ENCODE data around the gene SGPL1.

SGPL1 gene

GRCh38 chr10:70812814-70813213, 2.9 kb upstream of the SGPL1 start:
- no peak for ATAC-seq

- ATAC-seq: no peak
These were observed 1.6 kb upstream of the SGPL1 start for GRCh38 chr10:70814126-70814525.

GRCh38 chr10:70816220-70816894, 609 bp downstream of the SGPL1 start:
- peak; percentile 19 to 36 for ATAC-seq

GRCh38 chr10:70820976-70821750, 5.4 kb downstream of the SGPL1 start:
- peak; percentile 84 to 91 for ATAC-seq

GRCh38 chr10:70822076-70822820, 6.5 kb downstream of the SGPL1 start:
- no peak for ATAC-seq

GRCh38 chr10:70827086-70827757, 11.5 kb downstream of the SGPL1 start:
- ATAC-seq: no peak

GRCh38 chr10:70828923-70829322, 13.2 kb downstream of the SGPL1 start:
- ATAC-seq: no peak

- no peak for ATAC-seq
These were observed 13.8 kb downstream of the SGPL1 start for GRCh38 chr10:70829543-70829942.

- ATAC-seq: no peak
These were observed 14.4 kb downstream of the SGPL1 start for GRCh38 chr10:70830164-70830563.

- ATAC-seq: no peak
These were observed 16.5 kb downstream of the SGPL1 start for GRCh38 chr10:70832221-70832620.

GRCh38 chr10:70832852-70833528, 17.2 kb downstream of the SGPL1 start:
- ATAC-seq: peak; percentile 60 to 75

- no peak for ATAC-seq
These were observed 17.9 kb downstream of the SGPL1 start for GRCh38 chr10:70833601-70834000.

- ATAC-seq: no peak
These were observed 18.3 kb downstream of the SGPL1 start for GRCh38 chr10:70834021-70834420.

- no peak for ATAC-seq
These were observed 18.8 kb downstream of the SGPL1 start for GRCh38 chr10:70834441-70835151.

- no peak for ATAC-seq
These were observed 20.6 kb downstream of the SGPL1 start for GRCh38 chr10:70836319-70836718.

GRCh38 chr10:70837660-70838059, 21.9 kb downstream of the SGPL1 start:
- no peak for ATAC-seq

- ATAC-seq: no peak
These were observed 22.6 kb downstream of the SGPL1 start for GRCh38 chr10:70838270-70838805.

- peak in 1 of 2 donors; percentile 65 for ATAC-seq
These were observed 25.1 kb downstream of the SGPL1 start for GRCh38 chr10:70840836-70841235.

- no peak for ATAC-seq
These were observed 27.6 kb downstream of the SGPL1 start for GRCh38 chr10:70843333-70843732.

- no peak for ATAC-seq
These were observed 28.2 kb downstream of the SGPL1 start for GRCh38 chr10:70843776-70844489.

GRCh38 chr10:70845256-70845655, 29.5 kb downstream of the SGPL1 start:
- no peak for ATAC-seq
